HG03565 (cell line): ENCODE data around the gene USP25.

Experiments used
- ATAC-seq: cut with Tn5 transposase; IDR thresholded peaks from one replicate; pipeline ENCODE4 v1.9.1; 2021; ENCODE audit warnings: mild to moderate bottlenecking, moderate library complexity; ENCODE audit not compliant: unreplicated experiment

USP25 gene

DNA sequence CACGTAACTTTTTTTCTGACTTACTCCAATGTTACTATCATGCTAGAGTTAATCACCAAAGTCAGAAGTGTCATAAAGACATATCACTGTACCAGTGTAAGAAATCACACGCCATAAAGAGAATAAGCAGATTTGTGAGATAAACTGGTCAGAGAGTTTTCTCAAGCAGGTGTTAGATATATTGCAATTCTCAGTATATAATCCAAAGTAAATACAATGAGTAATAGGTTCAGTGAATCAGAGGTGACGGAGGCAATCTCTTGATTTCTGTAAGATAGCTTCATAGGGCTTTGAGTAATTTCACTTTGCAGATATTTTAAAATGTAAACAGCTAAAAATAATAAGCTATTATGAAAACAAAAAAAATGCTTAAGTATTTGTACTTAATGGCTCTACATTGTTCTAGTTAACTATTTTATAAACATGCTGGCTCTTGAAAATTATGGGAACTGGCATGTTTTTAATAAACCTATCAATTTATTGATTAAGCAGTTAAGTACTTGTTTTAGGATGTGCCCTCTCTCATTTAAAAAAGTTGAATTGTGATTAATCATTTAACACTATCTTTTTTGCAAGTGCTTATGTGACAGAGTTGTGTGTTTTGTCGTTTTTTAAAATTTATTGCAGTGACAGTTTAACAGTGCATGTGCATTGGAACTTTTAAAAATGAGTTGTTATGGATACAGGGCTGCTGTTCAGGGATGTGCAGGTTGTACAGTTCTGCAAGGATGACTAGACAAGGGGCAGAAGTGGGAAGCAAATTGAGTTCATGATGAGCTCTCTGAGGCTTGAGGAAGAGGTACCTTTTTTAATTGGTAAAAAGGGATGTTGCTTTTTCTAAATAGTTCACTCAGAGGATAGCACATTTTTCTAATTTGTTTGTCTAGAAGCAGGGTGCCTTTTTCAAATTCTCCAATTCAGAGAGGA lies 119.1 kb downstream of the USP25 start:
- ATAC-seq, result no peak

DNA sequence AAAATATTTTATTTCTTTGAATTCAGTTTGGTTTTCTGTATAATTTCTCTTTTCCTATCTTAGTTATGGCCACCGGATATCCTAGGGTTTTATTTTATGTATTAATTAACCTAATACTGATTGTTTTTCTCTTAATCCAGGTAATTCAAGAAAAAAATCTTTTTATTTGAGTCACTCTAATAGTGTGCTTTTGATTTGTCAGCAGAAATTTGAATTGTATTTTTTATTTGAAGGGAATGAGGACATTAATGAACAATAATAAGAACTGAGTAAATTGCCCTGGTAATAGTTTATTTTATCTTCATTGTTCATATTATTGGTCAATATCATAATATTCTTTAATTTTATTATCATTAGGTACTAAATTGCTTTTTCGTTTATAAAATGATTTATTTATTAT lies 120.1 kb downstream of the USP25 start:
- no peak for ATAC-seq

DNA sequence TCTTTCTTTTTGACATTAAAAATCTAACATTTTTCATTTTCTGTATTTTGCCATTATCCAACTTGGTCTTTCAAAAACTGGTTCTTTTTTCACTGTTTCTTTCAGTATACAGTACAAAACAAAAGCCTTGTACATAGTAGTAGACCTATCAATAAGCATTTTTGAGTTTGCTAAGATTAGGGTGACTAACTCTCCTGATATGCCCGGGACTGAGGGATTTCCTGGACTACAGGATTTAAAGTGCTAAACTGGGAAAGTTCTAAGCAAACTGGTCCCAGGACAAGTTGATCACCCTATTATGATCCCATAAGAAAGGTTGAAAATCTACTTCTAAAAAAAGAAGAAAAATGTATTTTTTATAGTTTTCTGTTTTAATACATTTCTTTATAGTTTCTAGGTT lies 120.9 kb downstream of the USP25 start:
- ATAC-seq, result no peak

DNA sequence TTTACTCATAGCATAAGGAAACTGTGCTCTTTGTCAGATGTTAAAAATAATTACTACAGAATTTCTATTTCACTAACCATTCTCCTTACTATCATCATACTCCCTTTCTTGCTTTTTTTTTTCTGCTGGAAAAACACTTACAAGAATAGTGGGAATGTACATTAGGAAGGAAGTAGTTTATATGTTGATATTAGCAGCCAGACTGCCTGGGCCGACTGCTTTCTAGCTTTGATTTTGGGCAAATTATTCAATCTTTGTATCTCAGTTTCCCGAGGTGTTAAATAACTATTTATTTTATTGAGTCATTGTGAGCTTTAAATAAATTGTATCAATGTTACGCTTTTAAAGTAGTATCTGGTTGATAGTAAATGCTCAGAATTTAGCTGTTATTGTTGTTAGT lies 122.4 kb downstream of the USP25 start:
- no peak for ATAC-seq

DNA sequence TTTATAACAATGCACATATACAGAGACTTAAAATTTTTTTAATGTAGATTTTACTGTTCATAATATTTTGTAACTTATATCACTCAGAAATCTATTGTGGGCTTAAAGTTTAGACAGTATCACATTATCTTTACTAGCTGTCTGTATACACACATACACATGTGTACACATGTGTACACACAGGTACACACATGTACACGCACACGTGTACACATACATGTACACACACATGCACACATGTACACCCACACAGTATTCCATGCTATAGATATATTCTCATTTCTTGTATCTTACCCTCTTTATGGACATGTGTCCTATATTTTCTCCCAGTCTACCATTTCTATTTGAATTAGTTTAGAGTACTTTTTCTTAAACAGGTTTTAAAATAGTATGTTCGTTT lies 123.3 kb downstream of the USP25 start:
- ATAC-seq, result no peak

DNA sequence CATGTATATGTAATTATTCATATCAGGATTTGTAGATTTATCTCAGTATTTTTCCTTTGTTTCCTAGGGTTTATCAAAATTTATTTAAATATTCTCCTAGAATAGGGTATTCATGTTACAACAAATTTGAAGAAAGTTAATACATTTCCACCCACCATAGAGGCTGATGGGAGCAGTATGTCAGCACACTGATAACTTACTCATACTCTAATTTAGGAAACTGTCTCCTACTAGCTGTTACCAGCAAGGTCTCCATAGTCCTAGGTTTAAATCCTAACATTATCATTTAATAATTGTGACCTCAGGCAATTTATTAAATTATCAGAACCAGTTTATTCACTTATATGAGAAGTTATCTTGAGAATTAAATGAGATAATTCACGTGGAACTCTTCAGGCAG lies 127.0 kb downstream of the USP25 start:
- ATAC-seq, result no peak

DNA sequence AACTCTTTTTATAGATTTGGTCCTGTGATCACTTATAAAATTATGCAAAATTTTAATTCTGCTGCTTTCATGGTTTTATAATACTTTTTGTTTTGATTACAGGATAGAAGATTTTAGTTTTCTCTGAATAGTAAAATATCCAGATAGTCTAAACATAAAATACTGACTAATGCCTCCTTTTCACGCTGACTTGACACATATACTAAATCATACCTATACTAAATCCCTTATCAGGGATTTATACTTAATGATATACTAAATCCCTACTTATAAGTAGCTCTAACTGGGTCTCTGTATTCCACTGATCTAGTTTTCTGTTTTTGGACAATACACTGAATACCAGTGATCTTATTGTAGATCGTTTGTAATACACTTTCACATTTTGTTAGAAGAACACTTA lies 128.0 kb downstream of the USP25 start:
- no peak for ATAC-seq

DNA sequence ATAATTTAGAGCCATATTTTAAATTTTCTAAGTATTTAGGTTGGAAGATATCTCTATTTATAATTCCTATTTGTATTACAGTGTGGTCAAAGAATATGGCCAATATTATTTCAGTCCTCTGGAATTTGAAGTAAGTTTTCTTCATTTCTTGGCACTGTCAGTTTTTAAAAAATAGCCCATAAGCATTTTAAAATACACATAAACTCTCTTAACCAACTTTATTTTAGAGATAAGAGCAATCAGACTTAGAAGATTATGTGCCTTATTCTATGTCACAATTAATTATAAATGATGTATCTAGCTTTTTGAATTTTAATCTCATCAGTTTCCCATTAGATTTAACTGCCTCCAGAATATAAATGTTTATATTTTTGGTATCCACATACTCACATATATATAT lies 130.8 kb downstream of the USP25 start:
- no peak for ATAC-seq

DNA sequence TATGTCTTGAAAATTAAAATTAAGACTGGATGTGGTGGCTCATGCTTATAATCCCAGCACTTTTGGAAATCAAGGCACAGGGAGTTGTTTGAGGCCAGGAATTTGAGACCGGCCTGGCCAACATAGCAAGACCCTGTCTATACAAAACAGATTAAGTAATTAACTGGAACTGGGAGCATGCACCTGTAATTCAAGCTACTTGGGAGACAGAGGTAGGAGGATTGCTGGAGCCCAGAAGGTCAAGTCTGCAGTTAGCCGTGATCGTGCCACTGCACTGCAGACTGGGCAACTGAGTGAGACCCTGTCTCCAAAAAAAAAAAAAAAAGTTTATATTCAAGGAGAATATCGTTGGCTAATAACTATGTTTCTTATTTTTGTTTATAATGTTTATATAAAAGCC lies 139.2 kb downstream of the USP25 start:
- no peak for ATAC-seq

DNA sequence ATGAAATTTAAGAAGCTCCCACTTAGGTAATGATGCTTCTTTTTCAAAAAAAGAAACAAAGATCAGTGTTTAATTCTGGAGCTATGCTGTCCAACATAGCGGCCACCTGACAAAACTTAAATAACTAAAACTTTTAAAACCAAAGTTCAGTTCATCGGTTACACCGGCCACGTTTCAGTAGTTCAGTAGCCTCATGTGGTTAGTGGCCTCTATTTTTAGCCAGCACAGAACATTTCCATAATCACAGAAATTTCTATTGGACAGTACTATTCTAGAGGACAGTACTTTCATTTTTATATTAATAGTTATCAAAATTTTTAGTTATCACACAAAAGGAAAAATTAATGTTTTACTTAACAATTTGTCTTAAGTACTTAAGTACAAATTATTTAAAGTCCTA lies 141.0 kb downstream of the USP25 start:
- no peak for ATAC-seq

DNA sequence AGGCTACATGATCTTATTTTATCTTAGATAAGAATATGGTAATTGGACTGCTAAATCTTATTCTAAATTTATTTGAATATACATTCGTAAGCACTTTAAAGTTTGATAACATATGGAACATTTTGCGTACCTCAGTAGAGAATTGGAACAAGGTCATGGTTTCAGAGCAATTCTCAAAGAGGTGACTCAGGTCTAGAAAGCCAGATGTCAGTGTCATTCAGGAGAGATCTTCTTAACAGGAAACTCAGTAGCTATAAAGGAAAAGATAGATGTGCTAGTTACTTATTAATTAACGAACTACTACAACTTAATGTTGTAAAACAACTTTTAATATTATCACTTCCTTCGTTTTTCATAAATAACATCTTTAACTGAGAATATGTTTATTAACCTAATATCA lies 142.5 kb downstream of the USP25 start:
- ATAC-seq, result peak; percentile 38

DNA sequence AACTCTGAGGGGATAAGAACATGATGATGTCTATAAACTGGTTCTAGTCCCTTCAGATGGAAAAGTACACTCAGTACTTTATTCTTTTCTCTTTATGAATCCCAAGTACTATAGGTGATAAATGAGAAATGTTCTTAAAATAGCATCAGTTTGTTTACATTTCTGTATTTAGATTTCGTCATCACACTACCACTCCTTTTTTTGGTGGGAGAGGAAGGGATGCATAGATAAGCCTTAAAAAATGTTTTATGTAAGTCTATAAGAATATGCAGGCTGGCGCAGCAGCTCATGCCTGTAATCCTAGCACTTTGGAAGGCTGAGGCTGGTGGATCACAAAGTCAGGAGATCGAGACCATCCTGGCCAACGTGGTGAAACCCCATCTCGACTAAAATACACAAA lies 144.8 kb downstream of the USP25 start:
- no peak for ATAC-seq

DNA sequence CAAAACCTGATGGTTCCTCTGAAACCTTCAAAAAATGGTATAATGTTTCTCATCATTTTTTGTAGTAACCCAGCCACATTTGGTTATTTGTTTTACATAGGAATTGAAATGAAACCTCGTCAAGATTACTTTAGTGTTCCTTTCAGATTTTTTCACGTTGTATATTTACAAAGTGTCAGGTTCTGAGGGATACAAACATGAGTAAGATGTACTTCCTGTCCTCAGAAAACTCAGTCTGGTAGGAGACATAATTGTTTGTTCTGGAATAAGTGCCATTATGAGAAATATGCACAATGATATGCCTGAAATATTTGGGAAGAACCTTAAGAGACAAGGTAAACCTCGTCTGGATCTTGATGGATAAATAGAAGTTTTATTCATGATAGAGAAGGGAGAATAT lies 145.5 kb downstream of the USP25 start:
- no peak for ATAC-seq

DNA sequence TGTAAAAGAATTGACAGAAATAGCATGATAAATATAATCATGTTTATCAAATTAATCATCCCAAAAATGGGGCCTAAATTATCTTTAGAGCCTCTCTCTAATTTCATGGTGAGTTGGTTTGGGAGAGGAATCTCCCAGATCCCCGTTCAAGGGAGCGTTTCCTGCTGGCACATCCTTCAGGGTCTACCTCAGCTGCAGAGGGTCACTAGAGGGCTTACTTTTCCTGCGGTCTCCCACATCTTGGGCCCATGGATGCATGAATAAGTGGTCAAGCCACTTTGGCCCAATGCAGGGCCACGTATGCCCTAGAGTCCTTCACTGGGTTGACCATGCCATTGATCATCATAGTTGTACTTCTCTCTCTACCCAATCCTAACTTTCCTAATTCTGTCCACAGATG lies 164.1 kb downstream of the USP25 start:
- no peak for ATAC-seq

DNA sequence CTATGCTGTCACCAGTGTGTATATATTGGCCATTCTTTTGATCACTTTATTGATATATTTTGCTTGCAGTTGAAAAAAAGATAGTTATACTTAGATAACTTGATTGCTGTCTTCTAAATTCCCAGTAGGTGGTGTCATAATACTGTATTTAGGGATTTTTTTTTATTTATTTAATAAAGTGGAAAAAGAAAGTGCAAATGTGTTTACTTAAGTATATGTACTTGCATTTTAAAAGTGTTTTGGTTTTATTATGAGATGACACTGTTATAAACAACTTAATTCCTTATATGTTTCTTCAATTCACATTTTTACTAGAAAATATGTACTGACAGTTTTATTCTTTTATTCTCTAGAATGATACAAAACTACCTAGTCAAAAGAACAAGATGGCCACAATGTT lies 164.8 kb downstream of the USP25 start:
- ATAC-seq, result no peak

DNA sequence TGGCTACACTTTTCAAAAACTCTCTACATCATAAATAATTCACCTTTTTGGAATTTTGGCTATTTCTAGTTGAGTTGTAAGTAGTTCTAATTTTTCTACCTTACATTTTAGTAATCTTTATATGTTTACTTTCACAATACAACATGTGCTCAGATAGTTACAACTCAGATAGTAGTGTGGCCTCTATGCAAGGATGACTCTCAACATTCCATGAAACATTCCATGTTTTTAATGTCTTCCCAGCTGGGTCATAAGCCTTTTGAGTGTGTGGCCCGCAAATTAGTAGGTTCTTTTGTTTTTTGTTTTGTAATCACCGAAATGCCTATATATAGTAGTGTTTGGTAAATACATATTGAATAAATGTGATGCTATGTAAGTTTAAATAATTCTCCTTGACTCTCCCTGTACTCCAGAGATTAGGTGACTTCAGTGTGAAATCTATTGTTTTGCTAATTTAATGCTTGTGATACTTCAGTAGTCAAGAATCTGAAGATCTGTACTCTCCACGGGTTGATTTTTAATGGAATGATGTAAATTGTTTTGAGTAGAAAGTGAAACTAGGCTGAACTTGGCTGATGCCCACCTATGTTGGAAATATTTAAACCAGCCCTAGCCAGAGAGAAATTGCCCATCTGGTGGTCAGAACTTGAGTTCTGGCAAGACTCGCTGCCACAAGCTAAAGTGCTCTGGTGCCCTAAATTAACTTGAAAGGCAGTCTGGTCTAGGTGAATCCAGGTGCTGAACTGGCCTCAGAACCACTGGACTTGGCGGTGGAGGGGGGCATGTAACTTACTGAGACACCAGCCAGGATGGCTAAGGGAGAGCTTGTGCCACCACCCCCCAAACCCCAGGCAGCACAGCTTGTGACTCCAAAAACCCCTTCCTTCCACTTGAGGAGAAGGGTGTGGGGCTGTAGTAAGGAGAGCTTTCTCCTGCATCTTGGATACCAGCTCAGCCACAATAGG lies 165.6 kb downstream of the USP25 start:
- no peak for ATAC-seq

DNA sequence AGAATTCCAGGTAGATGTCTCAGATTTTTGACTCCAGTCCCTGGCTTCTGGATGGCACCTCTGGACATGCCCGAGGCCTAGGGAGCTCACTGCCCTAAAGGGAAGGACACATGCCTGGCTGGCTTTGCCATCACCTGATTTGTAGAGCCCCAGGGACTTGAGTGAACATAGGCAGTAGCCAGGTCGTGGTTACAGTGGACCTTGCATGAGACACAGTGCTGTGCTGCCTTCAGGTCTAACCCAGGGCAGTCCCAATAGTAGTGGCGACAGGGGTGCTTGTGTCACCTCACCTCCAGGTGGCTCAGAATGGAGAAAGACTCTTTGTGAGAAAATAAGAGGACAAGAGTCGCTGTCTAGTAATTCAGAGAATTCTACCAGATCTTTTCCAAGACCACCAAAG lies 166.7 kb downstream of the USP25 start:
- no peak for ATAC-seq

DNA sequence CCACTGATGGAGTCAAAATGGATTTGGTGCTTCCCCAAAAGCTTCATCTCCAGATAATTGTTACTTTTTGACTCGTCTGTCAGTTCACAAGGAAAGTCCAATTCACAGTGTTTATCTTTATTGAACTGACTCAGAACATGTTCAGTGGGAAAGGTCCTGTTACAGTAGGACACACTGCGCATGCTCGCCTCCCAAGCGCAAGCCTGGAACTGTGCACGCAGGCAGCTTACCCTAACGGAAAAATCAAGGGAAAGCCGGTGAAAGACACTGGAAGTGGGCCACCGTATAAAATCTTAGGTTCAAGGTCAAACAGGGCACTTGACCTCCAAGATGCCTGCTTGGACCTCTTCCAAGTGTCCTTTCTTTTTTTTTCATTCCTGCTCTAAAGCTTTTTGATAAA lies 174.6 kb downstream of the USP25 start:
- ATAC-seq, result no peak

DNA sequence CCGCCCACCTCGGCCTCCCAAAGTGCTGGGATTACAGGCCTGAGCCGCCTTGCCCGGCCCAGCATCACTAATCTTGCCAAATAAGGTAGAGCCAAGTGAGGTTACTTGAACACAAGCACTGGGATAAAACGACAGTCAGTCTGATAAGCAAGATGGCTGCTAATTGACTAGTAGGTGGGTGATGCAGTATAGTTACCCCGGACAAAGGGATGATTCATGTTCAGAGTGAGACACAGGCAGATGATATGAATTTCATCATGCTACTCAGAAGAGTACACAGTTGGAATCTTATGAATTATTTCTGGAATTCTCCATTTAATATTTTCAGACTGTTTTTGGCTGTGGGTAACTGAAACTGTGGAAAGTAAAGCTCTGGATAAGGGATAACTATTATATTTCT lies 178.4 kb downstream of the USP25 start:
- no peak for ATAC-seq

DNA sequence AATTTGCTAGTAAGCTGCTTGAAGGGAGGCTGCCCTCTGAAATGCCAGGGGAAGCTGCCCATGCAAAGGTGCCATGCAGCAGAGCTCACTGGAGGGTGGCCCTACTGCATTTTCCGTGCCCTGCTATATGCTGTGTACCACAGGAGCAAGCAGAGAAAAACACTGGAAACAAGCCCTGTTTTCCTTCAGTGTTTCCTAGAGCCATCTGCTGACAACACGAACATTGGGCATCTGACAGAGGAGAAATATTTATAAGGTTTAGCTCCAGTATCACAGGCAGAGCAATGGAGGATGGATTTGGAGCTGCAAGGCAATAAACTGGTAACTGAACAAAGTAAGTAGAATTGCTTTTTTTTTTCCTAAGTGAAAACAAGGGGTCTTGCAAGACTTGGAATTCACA lies 198.4 kb downstream of the USP25 start:
- ATAC-seq, result no peak

DNA sequence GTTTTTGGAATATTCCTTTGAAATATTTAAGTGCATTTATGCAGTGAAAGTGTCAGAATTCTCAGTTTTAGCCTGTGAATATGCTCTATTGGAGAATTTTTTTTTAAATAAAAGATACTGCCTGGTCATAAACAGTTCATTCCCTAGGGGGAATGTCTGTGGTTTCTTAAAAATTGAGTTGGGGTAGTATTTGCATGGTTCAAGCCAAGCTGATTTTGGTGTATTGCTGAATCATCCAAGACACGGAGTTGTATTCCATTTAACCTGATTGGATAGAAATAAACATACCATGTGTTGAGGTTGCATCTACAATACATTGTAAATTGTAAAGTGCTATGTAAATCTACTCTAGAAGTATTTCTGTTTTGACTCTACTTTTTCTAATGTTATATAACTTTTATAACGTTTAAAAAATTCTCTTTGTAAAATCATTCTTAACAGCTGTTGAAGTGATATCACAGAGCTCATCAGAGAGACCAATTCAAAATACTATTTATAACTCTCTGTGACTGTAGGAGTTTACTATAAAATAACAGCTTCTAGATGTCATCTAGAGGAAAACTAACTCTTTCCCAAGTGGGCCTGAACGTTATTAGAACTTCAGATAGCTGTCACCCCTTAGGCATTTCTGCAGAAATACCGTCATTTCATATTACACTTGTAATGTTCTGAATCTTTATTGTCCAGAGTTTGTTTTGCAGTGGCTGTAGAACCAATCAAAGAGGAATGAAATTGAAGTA lies 199.1 kb downstream of the USP25 start:
- ATAC-seq, result no peak
